ENCODE results near the gene AKT1.
"Not testable (repeated sequence)": the region's sequence is repeated elsewhere in the genome, so short reads cannot be mapped to it uniquely, and the experiment has no call there.

Gene AKT1

GRCh38 chr14:104794993-104795780, at the start of gene AKT1:
TSS of gene AKT1 (minus strand) at chr14:104795748. CDS start at chr14:104792643, 3,105 bp downstream.
- H3K4me3 Mint-ChIP-seq = peak within 1 kb of the TSS; percentile 87
- peak within 1 kb of the TSS; percentile 76 for H3K27ac Mint-ChIP-seq
- H3K4me1 Mint-ChIP-seq (ENCODE audit: low read depth) = peaks cover 33% of the 10 kb centered on the region
- no peaks in the 10 kb centered on the region for H3K9me3 Mint-ChIP-seq
- H3K36me3 Mint-ChIP-seq (ENCODE audit: low read depth) = peaks cover 3% of the 10 kb centered on the region
- H3K27me3 Mint-ChIP-seq = peaks cover 12% of the 10 kb centered on the region

GRCh38 chr14:104845033-104845666, 49.6 kb upstream of the AKT1 start:
- no peaks in the 10 kb centered on the region for H3K36me3 Mint-ChIP-seq (ENCODE audit: low read depth)
- no peak overlapping the region for H3K4me3 Mint-ChIP-seq
- H3K27me3 Mint-ChIP-seq = peaks cover 57% of the 10 kb centered on the region
- H3K27ac Mint-ChIP-seq = no peak overlapping the region
- H3K9me3 Mint-ChIP-seq = no peaks in the 10 kb centered on the region
- H3K4me1 Mint-ChIP-seq (ENCODE audit: low read depth) = peaks cover 4% of the 10 kb centered on the region

- H3K36me3 Mint-ChIP-seq (ENCODE audit: low read depth) = no peaks in the 10 kb centered on the region
- H3K4me1 Mint-ChIP-seq (ENCODE audit: low read depth) = peaks cover 4% of the 10 kb centered on the region
- no peak overlapping the region for H3K4me3 Mint-ChIP-seq
Observed at GRCh38 chr14:104844306-104845032, 48.9 kb upstream of the AKT1 start.

GRCh38 chr14:104843442-104844305, 48.1 kb upstream of the AKT1 start:
- Mint-ChIP-seq H3K27me3 (peaks cover 58% of the 10 kb centered on the region), H3K9me3 (no peaks in the 10 kb centered on the region), H3K4me1 (ENCODE audit: low read depth) (peaks cover 4% of the 10 kb centered on the region), H3K4me3 (peak overlapping the region; percentile 26), H3K27ac (no peak overlapping the region), H3K36me3 (ENCODE audit: low read depth) (no peaks in the 10 kb centered on the region)

More at GRCh38 chr14:104844306-104845032, 48.9 kb upstream of the AKT1 start:
- no peak overlapping the region for H3K27ac Mint-ChIP-seq
- no peaks in the 10 kb centered on the region for H3K9me3 Mint-ChIP-seq
- H3K27me3 Mint-ChIP-seq = peaks cover 58% of the 10 kb centered on the region

GRCh38 chr14:104843006-104843405, 47.5 kb upstream of the AKT1 start:
- H3K36me3 Mint-ChIP-seq (ENCODE audit: low read depth) = no peaks in the 10 kb centered on the region
- peaks cover 58% of the 10 kb centered on the region for H3K27me3 Mint-ChIP-seq
- no peak overlapping the region for H3K27ac Mint-ChIP-seq
- no peak overlapping the region for H3K4me3 Mint-ChIP-seq
- peaks cover 4% of the 10 kb centered on the region for H3K4me1 Mint-ChIP-seq (ENCODE audit: low read depth)
- no peaks in the 10 kb centered on the region for H3K9me3 Mint-ChIP-seq

GRCh38 chr14:104841730-104842129, 46.2 kb upstream of the AKT1 start:
- H3K27me3 Mint-ChIP-seq = peaks cover 55% of the 10 kb centered on the region
- no peaks in the 10 kb centered on the region for H3K36me3 Mint-ChIP-seq (ENCODE audit: low read depth)
- H3K4me1 Mint-ChIP-seq (ENCODE audit: low read depth) = peaks cover 4% of the 10 kb centered on the region
- H3K9me3 Mint-ChIP-seq = no peaks in the 10 kb centered on the region
- no peak overlapping the region for H3K4me3 Mint-ChIP-seq
- H3K27ac Mint-ChIP-seq = no peak overlapping the region

GRCh38 chr14:104836171-104836935, 40.8 kb upstream of the AKT1 start:
- H3K9me3 Mint-ChIP-seq; H3K27me3 Mint-ChIP-seq; H3K36me3 Mint-ChIP-seq (ENCODE audit: low read depth); H3K4me3 Mint-ChIP-seq; H3K4me1 Mint-ChIP-seq (ENCODE audit: low read depth); H3K27ac Mint-ChIP-seq: not testable (repeated sequence)

- Mint-ChIP-seq H3K4me3 (no peak overlapping the region), H3K27ac (no peak overlapping the region), H3K4me1 (ENCODE audit: low read depth) (peaks cover 10% of the 10 kb centered on the region), H3K27me3 (peaks cover 3% of the 10 kb centered on the region), H3K36me3 (ENCODE audit: low read depth) (no peaks in the 10 kb centered on the region), H3K9me3 (no peaks in the 10 kb centered on the region)
Observed at GRCh38 chr14:104830781-104831180, 35.2 kb upstream of the AKT1 start.

- peaks cover 9% of the 10 kb centered on the region for H3K9me3 Mint-ChIP-seq
- peaks cover 22% of the 10 kb centered on the region for H3K4me1 Mint-ChIP-seq (ENCODE audit: low read depth)
- peaks cover 7% of the 10 kb centered on the region for H3K36me3 Mint-ChIP-seq (ENCODE audit: low read depth)
- H3K27me3 Mint-ChIP-seq = peaks cover 14% of the 10 kb centered on the region
- H3K27ac Mint-ChIP-seq = no peak overlapping the region
- peak overlapping the region; percentile 65 for H3K4me3 Mint-ChIP-seq
Observed at GRCh38 chr14:104827177-104828055, 31.9 kb upstream of the AKT1 start.

GRCh38 chr14:104826861-104827176, 31.3 kb upstream of the AKT1 start:
- Mint-ChIP-seq H3K4me3 (peak overlapping the region; percentile 65), H3K27me3 (peaks cover 14% of the 10 kb centered on the region), H3K4me1 (ENCODE audit: low read depth) (peaks cover 22% of the 10 kb centered on the region), H3K27ac (no peak overlapping the region), H3K9me3 (peaks cover 9% of the 10 kb centered on the region), H3K36me3 (ENCODE audit: low read depth) (peaks cover 7% of the 10 kb centered on the region)

- H3K4me1 Mint-ChIP-seq (ENCODE audit: low read depth) = peaks cover 22% of the 10 kb centered on the region
- peak overlapping the region; percentile 68 for H3K4me3 Mint-ChIP-seq
- H3K27ac Mint-ChIP-seq = no peak overlapping the region
- peaks cover 9% of the 10 kb centered on the region for H3K9me3 Mint-ChIP-seq
- peaks cover 14% of the 10 kb centered on the region for H3K27me3 Mint-ChIP-seq
- peaks cover 7% of the 10 kb centered on the region for H3K36me3 Mint-ChIP-seq (ENCODE audit: low read depth)
Observed at GRCh38 chr14:104826189-104826860, 30.8 kb upstream of the AKT1 start.

- Mint-ChIP-seq H3K9me3 (peaks cover 9% of the 10 kb centered on the region), H3K4me3 (peak overlapping the region; percentile 31), H3K27me3 (peaks cover 14% of the 10 kb centered on the region), H3K27ac (peak overlapping the region; percentile 10), H3K36me3 (ENCODE audit: low read depth) (peaks cover 7% of the 10 kb centered on the region), H3K4me1 (ENCODE audit: low read depth) (peaks cover 22% of the 10 kb centered on the region)
Observed at GRCh38 chr14:104824353-104824997, 28.9 kb upstream of the AKT1 start.
